H4 (cell line): ENCODE results near the gene PDGFC. TPM values are rescaled to one million over a fixed set of nuclear protein-coding genes. Genes with fewer than 3 reads are reported as not detected.

ENCODE experiments used
- DNase-seq: peaks from one replicate; pipeline ENCODE4 v3.0.0-alpha.2; 2015; ENCODE audit warnings: low spot score
- total RNA-seq: library from RNA; depleted of rRNA; stranded (reverse); fragments of >200 nt; shearing (Covaris generic); gene quantifications from 2 replicates; pipeline ENCODE4 v1.2.3, GENCODE V29; 2014

PDGFC gene
- total RNA-seq, 1 experiment from 2014 or later, result 22.5 TPM

DNA sequence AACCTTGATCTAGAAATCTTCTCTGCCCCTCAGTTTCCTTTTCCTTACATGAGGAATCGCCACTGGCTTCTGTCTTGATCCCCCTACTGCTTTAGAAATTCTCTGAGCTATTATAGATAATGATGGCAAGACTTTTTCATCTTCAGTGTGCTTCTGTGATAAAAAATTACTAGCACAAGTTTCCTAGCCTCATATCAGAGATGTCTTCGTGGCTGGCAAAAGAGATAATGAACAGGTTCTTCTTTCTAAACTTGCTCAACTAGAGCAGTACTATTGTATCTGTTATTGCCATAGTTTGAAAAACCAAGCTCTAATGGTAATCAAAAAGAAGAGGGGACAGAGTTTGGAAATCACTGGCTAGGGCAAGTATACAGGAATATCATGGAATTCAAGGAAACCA, 4.1 kb upstream of the PDGFC start:
- no peak for DNase-seq

DNA sequence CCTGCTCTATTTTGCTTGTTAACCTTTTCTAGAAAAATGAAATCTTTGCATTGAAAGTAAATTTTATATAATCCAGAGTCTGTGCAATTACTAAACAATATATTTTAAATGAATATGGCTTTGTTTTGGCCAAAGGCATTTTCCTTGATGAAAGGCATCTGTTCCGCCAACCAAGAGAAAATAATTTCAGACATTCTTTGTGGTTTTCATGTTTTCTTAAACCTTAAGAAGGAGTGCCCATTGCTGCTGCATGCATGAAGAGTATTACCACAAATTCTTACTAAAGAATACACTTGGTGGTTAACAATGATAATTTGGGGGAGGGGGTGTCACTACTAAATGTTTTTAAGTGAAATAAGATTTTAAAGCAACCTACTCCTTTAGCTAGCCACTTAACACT, 2.7 kb upstream of the PDGFC start:
- DNase-seq, result peak; percentile 77

DNA sequence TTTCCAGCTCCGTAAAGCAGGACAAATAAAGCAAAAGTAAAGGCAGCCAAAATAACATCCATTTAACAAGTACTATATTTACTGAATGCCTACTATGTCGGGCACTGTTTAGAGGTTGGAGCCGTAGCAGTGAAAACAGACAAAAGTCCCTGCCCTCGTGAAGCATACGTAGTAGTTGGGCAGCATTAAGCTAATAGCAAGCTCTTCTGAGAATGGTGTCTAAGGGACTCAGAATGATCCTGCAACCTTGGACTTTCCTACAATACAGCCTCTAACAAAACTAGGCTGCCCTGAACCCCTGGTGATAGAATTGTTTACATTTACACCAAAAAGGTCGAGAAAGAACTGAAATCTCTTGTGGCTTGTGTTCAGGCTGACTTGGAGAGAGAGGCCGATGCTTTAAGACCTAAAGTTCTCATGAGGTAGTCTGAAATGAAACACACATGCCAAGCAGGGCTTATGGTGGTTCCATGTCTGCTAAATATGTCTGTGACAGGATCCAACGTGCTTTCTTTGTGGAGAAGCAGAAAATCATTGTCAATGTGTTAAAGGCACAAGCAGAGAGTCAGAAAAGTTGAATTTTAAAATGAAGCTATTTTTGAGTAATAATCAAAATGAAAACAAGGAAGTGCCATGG, 898 bp upstream of the PDGFC start:
- no peak for DNase-seq

DNA sequence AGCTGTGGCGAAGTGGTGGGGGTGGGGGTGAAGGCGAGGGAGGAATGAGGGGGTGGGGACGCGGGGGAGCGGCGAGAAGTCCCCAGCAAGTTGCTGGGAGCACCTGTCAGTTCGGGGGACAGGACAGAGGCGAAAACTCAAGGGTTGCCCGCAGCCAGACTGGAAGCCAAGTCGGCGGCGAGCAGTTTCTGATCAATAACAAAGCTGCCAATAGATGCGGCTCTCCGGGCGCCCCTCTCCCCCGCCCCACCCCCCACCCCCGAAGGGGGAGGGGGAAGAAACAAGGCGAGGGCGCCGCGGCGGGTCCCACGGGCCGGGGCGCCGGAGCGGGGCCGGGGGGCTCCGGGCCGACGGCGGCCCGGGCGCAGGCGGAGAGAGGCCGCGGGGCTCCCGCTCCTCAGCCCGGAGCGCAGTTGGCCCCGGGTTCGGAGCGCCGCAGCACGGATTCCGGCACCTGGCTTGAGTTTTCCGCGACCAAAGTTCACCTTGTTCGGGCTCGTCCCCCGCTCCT, 379 bp downstream of the PDGFC start:
- DNase-seq, result no peak

DNA sequence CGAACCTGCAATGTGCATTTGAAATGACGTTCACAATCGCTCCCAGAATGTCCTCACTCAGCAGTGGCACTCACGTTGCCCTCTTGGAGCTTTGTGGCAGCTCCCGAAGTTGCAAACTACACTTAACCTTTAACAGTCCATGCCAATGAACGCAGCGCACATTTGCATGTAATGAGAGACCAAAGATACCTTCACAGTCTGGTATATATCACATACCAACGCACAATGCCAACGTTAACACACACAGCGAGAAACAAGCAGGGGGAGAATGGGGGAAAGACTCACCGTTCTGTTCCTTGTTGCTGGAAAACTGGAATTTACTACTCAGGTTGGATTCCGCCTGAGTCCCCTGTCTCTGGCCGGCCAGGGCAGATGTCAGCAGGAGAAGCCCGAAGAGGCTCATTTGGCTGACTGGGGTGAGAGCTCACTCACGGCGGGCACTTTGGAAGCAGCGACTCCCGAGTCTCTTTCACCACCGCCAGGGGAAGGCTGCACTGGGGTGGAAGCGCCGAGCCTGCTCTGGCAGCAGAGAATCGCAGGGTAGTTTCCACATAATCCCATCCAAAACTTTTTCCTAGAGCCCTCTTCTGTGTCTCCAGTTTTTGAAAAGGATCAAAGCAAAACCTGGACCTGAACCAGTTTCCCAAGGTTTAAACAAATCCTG, 966 bp downstream of the PDGFC start:
- DNase-seq, result peak; percentile 34

DNA sequence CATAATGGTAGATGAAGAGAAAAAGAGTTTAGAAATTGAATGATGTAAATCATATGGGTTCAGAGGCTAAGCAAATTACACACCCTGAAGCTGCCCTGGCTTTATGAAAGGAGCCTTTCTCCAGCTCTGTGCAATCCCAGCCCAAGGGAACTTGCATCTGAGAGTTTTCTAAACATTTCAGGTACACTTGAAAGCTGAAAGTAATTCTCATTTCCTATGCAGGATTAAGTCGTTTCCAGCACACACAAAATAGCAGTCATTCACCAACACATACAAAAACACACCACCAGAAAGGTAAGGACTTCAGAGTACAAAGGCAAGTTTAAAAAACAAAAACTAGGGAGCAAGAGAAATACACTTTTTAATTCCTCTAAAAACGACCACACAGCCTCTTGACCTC, 1.7 kb downstream of the PDGFC start:
- DNase-seq, result no peak

DNA sequence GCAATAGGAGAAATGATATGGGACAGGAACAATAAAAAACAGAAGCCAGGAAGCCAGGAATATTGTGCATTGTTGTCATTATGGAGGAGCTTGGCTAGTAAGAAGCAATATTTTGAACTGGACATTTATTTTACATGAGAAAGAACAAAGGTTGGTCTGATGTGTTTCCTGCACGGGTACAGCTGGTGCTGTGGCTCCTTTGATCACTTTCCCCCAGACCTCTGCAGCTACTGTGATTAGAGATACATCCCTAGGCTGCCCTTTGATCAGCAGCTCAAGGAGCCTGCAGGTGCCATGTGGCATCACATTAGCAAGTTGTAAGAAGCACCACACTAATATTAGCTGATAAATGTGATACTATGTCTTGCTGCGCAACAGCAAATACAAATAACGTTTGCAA, 2.5 kb downstream of the PDGFC start:
- no peak for DNase-seq

DNA sequence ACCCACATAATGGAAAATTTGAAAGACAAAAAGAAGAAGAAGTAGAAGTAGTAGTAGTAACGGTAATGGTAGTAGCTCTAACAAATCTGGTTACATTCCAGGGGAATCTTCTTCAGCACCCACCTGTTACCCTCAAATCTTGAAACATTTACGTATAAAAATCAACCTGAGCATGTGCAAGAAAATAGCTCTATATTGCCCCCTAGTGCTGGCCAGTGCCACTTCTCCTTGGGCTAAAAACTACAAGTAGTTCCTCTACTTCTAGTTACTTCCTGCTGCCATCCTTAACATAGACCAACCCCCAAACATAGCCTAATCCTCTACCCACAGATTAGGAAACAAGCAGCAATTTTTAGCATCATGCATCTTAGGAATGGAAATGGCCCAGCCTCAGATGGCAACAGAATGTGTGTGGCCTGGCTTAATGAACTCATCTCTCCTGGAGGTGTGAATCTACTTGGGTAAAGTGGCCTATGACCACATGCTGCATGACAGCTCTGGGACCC, 3.1 kb downstream of the PDGFC start:
- peak; percentile 66 for DNase-seq

DNA sequence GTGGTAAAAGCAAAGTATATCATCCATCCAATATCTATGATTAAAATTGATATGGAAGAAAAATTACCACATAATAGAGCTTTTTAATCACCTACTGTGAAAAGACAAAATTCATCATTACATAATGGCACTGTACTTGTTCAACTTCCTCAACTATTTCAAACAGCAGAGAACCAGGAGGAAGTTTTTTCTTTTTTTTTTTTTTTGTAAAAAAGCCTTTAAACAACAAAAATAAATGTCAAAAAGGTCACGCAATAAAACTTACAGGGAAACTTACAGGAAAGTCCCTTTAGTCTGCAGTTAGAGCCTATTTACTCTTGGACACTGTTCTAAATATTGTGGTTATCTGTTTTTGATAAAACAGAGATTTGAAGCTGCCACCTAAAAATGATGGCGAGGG, 4.8 kb downstream of the PDGFC start:
- no peak for DNase-seq

DNA sequence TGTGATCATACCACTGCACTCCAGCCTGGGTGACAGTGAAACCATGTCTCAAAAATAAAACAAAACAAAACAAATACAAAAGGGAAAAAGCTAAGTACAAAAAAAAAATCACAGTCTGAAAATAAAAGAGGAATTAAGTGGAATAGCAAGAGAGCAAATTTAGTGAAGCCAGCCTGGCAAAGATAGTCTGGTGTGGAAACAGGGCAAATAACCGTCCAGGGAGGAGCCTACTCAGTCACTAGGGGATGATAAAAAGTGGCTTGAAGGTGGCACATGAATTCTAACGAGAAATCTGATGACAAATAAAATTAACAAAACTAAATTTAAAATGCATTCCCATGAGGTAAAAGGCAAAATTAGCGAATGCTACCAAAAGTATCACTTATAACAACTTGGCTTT, 8.2 kb downstream of the PDGFC start:
- DNase-seq, result no peak

DNA sequence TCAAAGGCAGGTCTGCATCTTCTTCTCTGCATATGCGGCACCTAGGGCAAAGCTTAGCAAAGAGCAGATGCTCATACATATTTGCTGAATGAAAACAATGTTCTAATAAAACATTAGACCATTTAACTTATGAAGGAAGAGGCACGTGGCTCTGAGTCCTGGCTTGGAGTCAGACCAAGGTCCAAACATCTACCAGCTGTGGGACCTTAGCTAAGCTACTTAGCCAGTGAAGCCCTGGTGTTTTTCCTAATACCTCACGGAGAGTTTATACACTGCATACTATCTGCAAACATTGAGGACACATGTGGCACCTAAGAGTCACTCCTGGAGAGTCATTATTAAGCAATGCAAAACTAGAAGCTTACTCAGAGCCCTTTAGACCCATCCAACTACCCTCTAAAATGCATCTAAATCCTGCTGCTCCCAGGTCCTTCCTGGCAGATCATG, 9.0 kb downstream of the PDGFC start:
- peak; percentile 52 for DNase-seq

DNA sequence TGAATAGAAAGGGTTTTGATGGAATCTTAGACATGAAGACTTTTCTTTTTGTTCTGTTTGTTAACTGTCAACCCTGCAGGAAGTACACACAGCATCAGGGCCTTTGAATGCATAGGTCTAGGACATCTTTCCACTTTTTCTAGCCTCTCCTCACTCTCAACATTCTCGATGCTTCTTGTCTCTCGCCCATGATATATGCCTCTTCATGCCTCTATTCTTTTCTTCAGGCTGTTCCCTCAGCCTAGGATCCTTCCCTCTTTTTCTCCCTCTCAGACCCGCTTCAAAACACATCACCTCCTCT, 9.6 kb downstream of the PDGFC start:
- DNase-seq, result no peak

DNA sequence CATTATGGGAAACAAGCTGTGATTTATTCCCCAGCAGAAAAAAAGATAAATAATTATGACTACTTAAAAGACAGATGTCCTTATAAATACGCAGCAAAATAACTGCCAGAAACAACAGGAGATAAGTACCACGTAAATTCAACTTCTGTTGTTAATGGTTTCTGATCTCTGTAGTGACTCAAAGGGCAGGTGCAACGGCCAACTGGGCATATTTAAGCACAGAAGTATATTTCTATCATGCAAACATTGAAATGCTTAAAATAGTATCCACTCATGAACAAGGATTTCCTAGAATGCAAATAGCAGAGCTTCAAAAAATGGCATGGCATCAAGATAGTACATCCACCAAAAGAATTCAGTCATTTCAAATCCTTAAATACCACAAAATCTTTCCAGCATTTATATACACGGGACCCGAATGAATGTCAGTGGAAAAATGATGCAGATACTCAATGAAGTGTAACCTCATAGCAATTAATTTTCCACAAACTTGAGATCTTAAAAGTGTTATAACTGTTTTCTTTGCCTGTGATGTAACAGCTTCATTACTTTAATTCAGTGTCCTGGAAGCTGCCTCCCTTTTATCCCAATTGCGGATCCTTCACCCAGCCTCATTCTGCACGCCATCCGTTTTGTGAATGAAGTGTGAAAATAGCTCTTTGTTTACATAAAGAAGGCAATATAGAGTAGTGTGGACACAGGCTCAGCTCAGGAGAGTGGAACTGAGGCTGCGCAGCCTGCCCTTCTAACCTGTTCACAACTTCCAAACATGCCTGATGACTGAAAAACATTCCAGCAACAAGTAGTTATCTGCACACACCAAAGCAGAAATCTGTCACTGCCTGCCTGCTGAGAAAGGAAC, 10.2 kb downstream of the PDGFC start:
- no peak for DNase-seq

DNA sequence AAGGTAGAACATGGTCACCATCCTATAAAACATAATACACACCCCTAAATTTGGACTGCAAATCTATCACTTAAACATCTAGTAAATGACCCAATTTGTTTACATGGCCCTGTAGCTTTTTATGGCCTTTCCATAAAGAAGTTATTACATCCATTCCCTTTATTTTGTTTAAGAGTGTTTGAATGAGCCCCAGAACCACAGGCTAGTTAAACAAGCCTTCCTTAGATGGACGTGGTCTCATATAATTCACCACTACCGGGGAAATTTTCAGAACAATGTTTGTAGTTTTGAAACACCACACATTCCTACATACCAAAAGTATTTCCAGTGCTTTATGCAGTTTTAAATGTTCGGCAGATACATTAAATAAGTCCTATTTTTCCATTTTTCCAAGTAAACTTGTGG, 12.3 kb downstream of the PDGFC start:
- peak; percentile 84 for DNase-seq

DNA sequence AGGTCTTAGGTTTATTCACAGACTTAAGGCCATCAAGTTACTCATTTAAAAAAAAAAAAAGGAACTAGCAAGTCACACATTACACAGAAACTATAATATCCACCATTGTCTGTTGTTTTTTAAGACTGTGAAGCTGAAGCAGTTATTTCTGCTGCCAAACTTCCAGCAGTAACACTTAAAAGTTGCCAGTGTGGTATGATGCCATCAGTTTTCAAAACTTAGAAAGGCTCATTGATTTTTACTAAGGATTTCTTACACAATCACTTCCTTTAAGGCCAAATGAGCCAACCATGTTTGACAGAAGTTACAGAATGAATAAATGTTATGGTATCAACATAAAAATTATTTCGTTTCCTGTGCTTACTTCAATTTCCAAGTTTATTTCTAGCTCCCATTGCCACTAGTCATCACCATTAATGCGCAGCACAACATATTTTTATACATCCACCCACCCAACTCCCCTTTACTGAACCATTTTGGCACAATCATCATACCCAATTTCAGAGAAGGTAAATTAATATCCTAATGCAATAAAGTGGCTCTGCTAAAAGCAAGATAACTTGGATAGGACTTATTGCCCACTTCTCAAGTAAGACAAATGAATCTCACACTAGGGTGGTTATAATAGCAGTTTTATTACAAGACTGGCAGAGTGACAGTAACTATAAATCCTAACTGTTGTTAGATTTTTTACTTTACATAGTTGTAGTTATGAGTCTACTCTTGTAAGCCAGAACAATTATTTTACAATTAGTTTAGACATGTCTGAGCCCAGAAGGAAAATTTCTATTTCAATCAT, 13.1 kb downstream of the PDGFC start:
- DNase-seq, result no peak

DNA sequence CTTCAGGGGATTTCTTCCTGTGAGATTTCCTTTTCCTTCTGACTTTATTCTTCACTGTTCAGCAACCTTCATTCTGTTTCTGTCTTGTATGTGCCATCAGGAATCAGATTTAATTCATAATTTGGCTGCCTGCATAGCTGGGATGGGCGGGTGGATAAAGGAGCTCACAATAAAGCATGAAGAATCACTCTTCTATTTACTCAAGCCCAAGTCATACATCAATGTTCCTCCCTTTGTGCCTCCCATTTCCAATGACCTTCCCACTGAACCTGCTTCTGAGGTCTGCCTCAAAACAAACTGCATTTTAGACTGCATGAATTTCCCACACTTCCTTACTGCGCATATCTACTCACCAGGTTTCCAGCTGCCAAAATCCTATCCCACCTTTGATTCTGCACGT, 14.0 kb downstream of the PDGFC start:
- DNase-seq, result no peak

DNA sequence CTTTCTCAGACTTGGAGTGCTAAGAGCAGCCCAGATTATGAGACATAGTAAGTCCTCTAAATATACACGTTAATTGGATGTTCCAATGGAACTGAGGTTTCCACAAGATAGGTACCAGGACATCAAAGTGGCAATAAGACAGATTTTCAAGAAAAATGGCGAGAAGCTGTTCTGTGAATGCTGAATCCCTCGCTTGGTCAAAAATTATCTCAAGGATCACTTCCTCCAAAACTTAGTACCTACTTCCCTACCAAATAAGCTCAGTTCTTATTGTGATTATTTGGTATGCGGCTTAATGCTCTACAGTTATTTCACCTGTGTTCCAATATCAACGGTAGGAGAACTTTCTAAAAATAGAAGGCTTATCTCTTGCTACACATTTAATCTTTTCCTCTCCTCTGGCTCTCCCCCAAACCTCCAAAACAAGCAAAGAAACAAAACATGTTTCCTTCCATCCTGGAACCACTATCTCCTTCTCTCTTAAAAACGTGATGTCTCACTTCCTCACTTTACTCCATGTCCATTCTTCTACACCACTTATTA, 14.7 kb downstream of the PDGFC start:
- DNase-seq, result no peak

DNA sequence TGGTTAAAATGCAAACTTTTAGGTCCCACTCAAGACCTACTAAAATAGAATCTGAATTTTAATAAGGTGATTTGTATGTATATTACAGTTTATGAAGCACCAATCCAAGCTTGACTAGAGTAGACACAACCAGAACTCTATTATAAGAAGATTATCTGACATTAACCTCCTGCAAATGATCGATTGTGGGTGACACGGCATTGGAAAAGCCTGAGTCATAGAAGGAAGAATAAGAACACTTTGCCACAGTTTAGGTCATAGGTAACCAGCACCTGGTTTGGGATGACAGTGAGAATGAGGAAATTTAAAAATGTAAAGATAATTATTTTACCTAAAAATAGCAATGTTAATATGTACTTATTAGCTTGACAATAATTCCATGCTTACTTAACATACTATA, 15.2 kb downstream of the PDGFC start:
- DNase-seq, result no peak

DNA sequence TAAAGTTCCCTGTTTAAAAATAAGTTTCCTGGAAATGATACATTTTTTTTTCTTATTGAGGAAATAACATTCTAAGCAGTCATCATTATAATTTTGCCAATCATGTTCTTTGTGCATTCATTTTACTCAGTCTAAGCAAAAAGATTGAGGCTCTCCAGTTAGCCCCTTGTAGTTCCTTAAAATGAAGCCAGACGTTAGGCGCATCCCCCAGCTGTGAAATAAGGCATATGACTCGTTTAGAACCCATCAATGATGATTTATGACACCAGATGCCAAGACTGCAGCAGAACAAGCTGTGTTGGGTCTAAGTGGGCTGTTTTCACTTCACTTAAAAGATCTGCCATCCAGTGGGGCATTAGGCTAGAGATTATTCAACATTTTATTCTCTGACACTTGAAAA, 17.0 kb downstream of the PDGFC start:
- DNase-seq, result no peak

DNA sequence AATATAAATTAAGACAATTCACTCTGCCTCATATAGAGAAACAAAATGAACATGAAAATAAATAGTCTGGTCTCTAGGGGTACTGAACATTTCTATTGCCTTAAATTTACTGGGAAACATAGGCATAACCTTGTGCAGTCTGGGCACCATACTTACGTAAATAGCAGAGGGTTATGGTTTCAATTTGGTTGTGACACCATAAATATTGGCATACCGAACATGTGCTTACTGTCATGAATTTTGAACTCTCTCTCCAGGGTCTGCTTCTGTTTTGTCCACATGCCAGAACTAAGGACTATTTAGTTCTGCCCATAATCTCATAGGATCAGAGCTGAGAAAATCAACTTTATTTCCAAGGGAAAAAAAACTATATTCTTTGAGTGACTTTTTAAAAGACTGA, 17.6 kb downstream of the PDGFC start:
- no peak for DNase-seq

DNA sequence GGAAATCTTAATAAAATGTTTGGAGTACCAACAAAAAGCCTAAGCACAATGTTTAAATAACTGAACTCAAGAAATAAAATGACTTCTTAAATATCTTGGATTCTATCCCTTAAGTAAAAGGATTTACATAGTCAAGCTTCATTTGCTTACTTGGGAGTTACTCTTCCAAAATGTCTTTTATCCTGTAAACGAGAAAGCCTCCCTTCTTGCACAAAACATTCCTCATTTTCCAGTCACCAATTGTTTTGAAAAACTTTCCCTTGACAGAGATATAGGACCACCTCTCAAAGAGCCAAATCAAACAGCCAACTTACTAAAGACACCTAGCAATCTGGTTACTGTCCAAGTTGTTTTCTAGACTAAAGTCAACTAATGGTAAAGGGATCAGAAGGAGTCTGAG, 18.6 kb downstream of the PDGFC start:
- no peak for DNase-seq
